OCI-M2 (cell line): ENCODE data around the gene NKD1.
"Not testable (repeated sequence)": the region's sequence is repeated elsewhere in the genome, so short reads cannot be mapped to it uniquely, and the experiment has no call there.

ENCODE experiments used
- DNase-seq: peaks from one replicate; lab custom pipeline; 2025; ENCODE audit not compliant: unreplicated experiment; lab: John Stamatoyannopoulos, UW

The NKD1 gene

GRCh38 chr16:50548125-50548908 lies at the start of gene NKD1:
Gene NKD1 (plus strand): TSS chr16:50548396. CDS start chr16:50548554, 158 bp downstream.
- DNase-seq: no peak

- no peak for DNase-seq
Measured at GRCh38 chr16:50498431-50499155, 49.6 kb upstream of the NKD1 start.

GRCh38 chr16:50499254-50499653 lies 48.9 kb upstream of the NKD1 start:
- DNase-seq: no peak

GRCh38 chr16:50500171-50500874 lies 47.9 kb upstream of the NKD1 start:
- DNase-seq: no peak

GRCh38 chr16:50501251-50501650 lies 46.9 kb upstream of the NKD1 start:
- no peak for DNase-seq

GRCh38 chr16:50501986-50502615 lies 46.1 kb upstream of the NKD1 start:
- DNase-seq: no peak

- no peak for DNase-seq
Measured at GRCh38 chr16:50502616-50503011, 45.6 kb upstream of the NKD1 start.

- DNase-seq: not testable (repeated sequence)
Measured at GRCh38 chr16:50503868-50504531, 44.2 kb upstream of the NKD1 start.

GRCh38 chr16:50505115-50505514 lies 43.1 kb upstream of the NKD1 start:
- DNase-seq: no peak

GRCh38 chr16:50505714-50506542 lies 42.3 kb upstream of the NKD1 start:
- DNase-seq: no peak

- DNase-seq: no peak
Measured at GRCh38 chr16:50506543-50506937, 41.7 kb upstream of the NKD1 start.

GRCh38 chr16:50507397-50507796 lies 40.8 kb upstream of the NKD1 start:
- DNase-seq: no peak

GRCh38 chr16:50509521-50510341 lies 38.5 kb upstream of the NKD1 start:
- no peak for DNase-seq

GRCh38 chr16:50515218-50515617 lies 33.0 kb upstream of the NKD1 start:
- DNase-seq: no peak

- no peak for DNase-seq
Measured at GRCh38 chr16:50516401-50516800, 31.8 kb upstream of the NKD1 start.

- no peak for DNase-seq
Measured at GRCh38 chr16:50516890-50517289, 31.3 kb upstream of the NKD1 start.

- DNase-seq: no peak
Measured at GRCh38 chr16:50517450-50518252, 30.5 kb upstream of the NKD1 start.

GRCh38 chr16:50519001-50519400 lies 29.2 kb upstream of the NKD1 start:
- no peak for DNase-seq
